ENCODE measurements around the gene CCDC93.
"Not testable (repeated sequence)": the region's sequence is repeated elsewhere in the genome, so short reads cannot be mapped to it uniquely, and the experiment has no call there.

Gene CCDC93

DNA sequence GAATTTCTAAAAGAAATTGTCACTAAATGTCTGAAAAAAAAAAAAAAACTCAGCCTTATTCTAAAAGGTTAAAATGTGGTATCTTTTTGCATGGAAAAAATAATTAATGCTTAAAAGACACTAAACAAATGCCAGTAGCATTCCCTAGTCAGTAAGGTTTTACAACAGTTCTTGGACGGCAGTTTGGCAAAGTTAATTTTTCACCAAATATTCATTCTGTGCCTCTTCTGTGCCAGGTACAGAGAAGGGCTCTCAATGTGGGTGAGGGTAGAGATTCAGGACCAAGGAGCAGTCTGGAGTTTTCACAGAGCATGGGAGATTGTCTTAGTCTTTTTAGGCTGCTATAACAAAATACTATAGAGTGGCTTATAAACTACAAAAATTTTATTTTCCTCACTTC lies 6.0 kb upstream of the CCDC93 start:
- TF ChIP-seq, protein P1, sequence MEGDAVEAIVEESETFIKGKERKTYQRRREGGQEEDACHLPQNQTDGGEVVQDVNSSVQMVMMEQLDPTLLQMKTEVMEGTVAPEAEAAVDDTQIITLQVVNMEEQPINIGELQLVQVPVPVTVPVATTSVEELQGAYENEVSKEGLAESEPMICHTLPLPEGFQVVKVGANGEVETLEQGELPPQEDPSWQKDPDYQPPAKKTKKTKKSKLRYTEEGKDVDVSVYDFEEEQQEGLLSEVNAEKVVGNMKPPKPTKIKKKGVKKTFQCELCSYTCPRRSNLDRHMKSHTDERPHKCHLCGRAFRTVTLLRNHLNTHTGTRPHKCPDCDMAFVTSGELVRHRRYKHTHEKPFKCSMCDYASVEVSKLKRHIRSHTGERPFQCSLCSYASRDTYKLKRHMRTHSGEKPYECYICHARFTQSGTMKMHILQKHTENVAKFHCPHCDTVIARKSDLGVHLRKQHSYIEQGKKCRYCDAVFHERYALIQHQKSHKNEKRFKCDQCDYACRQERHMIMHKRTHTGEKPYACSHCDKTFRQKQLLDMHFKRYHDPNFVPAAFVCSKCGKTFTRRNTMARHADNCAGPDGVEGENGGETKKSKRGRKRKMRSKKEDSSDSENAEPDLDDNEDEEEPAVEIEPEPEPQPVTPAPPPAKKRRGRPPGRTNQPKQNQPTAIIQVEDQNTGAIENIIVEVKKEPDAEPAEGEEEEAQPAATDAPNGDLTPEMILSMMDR (IDR thresholded peaks at IDR 0.05) = no peak
- Histone ChIP-seq H3K4me3 (ENCODE audit: low read depth, low read length) (no peak overlapping the region), H3K4me2 (ENCODE audit: low read length) (no peak overlapping the region), H3K27me3 (ENCODE audit: control insufficient read depth, insufficient read depth, low read length) (no peaks in the 10 kb centered on the region), H3K27ac (no peak overlapping the region), H3K36me3 (ENCODE audit: control insufficient read depth, insufficient read depth, low read length) (no peaks in the 10 kb centered on the region), H3K79me2 (no peaks in the 10 kb centered on the region), H3K9ac (no peak overlapping the region), H2AFZ (no peak overlapping the region), H3K9me3 (ENCODE audit: control insufficient read depth, low read length) (no peaks in the 10 kb centered on the region), H3K4me1 (no peaks in the 10 kb centered on the region)

DNA sequence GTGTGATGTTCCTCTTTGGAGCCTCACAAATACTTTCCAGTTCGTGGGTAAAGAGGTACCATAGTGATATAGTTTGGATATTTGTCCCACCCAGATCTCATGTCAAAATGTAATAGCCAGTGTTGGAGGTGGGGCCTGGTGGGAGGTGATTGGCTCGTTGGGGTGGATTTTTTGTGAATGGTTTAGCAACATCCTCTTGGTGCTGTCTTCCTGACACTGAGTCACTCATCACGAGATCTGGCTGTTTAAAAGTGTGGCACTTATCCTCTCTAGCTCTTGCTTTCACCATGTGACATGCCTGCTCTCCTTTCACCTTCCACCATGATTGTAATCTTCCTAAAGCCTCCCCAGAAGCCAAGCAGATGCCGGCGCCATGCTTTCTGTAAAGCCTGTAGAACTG lies 3.0 kb upstream of the CCDC93 start:
- no peaks in the 10 kb centered on the region for H3K9me3 ChIP-seq (ENCODE audit: control insufficient read depth, low read length)
- H3K4me2 ChIP-seq (ENCODE audit: low read length) = no peak overlapping the region

DNA sequence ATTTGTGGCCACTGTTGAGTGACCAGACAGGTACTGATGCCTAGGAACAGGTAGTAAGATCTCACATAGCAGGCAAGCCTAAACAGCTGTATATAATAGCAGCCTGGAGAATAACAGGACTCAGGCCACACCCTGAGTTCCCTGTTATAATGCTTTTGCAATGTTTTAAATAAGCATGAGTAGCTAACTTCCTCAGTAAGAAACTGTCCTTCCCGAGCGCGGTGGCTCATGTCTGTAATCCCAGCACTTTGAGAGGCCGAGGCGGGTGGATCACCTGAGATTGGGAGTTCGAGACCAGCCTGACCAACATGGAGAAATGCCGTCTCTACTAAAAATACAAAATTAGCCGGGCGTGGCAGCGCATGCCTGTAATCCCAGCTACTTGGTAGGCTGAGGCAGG lies 1.9 kb upstream of the CCDC93 start:
- H2AFZ ChIP-seq; H3K4me3 ChIP-seq (ENCODE audit: low read depth, low read length); H3K4me1 ChIP-seq; H3K36me3 ChIP-seq (ENCODE audit: control insufficient read depth, insufficient read depth, low read length); H3K4me2 ChIP-seq (ENCODE audit: low read length); H3K9ac ChIP-seq; H3K27me3 ChIP-seq (ENCODE audit: control insufficient read depth, insufficient read depth, low read length); H3K27ac ChIP-seq; H3K9me3 ChIP-seq (ENCODE audit: control insufficient read depth, low read length): not testable (repeated sequence)
- H3K79me2 ChIP-seq = peaks cover 27% of the 10 kb centered on the region

More for the DNA sequence above, 3.0 kb upstream of the CCDC93 start:
- Histone ChIP-seq H3K79me2 (peaks cover 19% of the 10 kb centered on the region), H3K4me1 (peaks cover 9% of the 10 kb centered on the region), H3K27ac (no peak overlapping the region), H3K36me3 (ENCODE audit: control insufficient read depth, insufficient read depth, low read length) (no peaks in the 10 kb centered on the region), H3K9ac (no peak overlapping the region), H3K27me3 (ENCODE audit: control insufficient read depth, insufficient read depth, low read length) (no peaks in the 10 kb centered on the region), H3K4me3 (ENCODE audit: low read depth, low read length) (no peak overlapping the region), H2AFZ (no peak overlapping the region)
- TF ChIP-seq, protein P1 (IDR thresholded peaks at IDR 0.05) = no peak

DNA sequence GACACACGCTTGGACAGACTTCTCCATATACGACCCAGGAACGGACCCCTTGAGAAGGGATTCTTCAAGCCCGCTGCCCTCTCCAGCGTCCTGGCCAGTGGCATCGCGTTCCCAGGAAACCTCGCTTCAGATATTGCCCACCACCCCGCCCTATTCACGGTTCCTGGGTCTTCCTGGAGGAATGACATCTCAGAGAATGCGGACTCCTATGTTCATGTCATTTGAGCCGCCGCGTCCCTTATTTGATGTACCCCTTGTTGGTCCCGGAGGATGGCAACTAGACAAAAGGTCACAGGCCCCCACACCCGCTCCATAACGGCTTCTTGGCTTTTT lies 588 bp upstream of the CCDC93 start:
- Histone ChIP-seq H2AFZ (peak overlapping the region; percentile 99), H3K4me3 (ENCODE audit: low read depth, low read length) (peak overlapping the region; percentile 60), H3K27ac (no peak overlapping the region), H3K9ac (peak overlapping the region; percentile 21), H3K4me1 (peaks cover 9% of the 10 kb centered on the region), H3K27me3 (ENCODE audit: control insufficient read depth, insufficient read depth, low read length) (no peaks in the 10 kb centered on the region), H3K36me3 (ENCODE audit: control insufficient read depth, insufficient read depth, low read length) (no peaks in the 10 kb centered on the region), H3K79me2 (peaks cover 32% of the 10 kb centered on the region), H3K4me2 (ENCODE audit: low read length) (peak overlapping the region; percentile 90), H3K9me3 (ENCODE audit: control insufficient read depth, low read length) (no peaks in the 10 kb centered on the region)
- TF ChIP-seq, protein P1 (IDR thresholded peaks at IDR 0.05) = no peak

DNA sequence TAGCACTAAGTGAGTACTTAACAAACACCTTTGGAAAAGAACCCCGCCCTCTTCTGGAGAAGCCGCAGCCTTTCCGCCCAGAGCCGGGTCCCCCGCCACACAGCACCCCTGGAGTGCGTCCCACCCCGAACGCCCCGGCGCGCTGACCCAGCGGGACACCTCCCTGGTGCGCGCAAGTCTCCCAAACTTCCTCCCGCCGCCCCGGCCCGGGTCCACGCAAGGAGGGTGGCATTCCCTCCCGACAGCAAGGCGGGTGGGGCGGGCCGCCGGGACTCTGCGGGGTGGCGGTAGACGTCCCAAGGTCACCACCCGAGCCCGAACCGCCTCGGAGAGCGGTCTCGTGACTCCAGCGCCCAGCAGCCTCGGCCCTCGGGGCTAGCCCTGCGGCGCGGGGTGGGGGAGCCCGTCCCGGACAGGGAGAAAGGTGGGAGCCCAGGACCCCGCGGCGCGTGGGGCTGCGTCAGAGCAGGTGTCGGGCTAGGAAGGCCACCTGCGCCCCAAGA lies 598 bp downstream of the CCDC93 start:
- peak overlapping the region; percentile 94 for H3K9ac ChIP-seq
- peaks cover 32% of the 10 kb centered on the region for H3K79me2 ChIP-seq
- H2AFZ ChIP-seq = peak overlapping the region; percentile 99
- H3K4me2 ChIP-seq (ENCODE audit: low read length) = peak overlapping the region; percentile 72
- H3K9me3 ChIP-seq (ENCODE audit: control insufficient read depth, low read length) = no peaks in the 10 kb centered on the region
- TF ChIP-seq, protein P1 (IDR thresholded peaks at IDR 0.05) = no peak
- H3K27ac ChIP-seq = peak overlapping the region; percentile 80
- H3K27me3 ChIP-seq (ENCODE audit: control insufficient read depth, insufficient read depth, low read length) = no peaks in the 10 kb centered on the region
- H3K4me1 ChIP-seq = peaks cover 9% of the 10 kb centered on the region
- no peaks in the 10 kb centered on the region for H3K36me3 ChIP-seq (ENCODE audit: control insufficient read depth, insufficient read depth, low read length)
- peak overlapping the region; percentile 60 for H3K4me3 ChIP-seq (ENCODE audit: low read depth, low read length)
